Esophagus (tissue), 2 donors: ENCODE measurements around the gene CMTM5. TPM values are rescaled to one million over a fixed set of nuclear protein-coding genes. Genes with fewer than 3 reads are reported as not detected.

ENCODE experiments used
- H3K27ac ChIP-seq, 2 donors: one replicate each; pipeline ENCODE4 v1.5.1; 2013; ENCODE audit warnings: low read depth in 2 of 2, mild to moderate bottlenecking in 2 of 2, inconsistent platforms in 1 of 2, low read length in 1 of 2, moderate library complexity in 1 of 2
- H3K27me3 ChIP-seq, 2 donors: one replicate each; pipeline ENCODE4 v1.6.1; 2013; ENCODE audit warnings: low read length in 2 of 2, control low read depth in 1 of 2, mild to moderate bottlenecking in 1 of 2; ENCODE audit not compliant: insufficient read depth in 2 of 2, control insufficient read depth in 1 of 2
- H3K36me3 ChIP-seq, 2 donors: one replicate each; pipeline ENCODE4 v1.6.1; 2013; ENCODE audit warnings: low read length in 1 of 2; ENCODE audit not compliant: control insufficient read depth in 2 of 2, insufficient read depth in 2 of 2
- H3K4me1 ChIP-seq, 2 donors: one replicate each; pipeline ENCODE4 v1.6.1; 2013; ENCODE audit warnings: low read length in 1 of 2; ENCODE audit not compliant: control insufficient read depth in 2 of 2, insufficient read depth in 2 of 2
- H3K4me3 ChIP-seq, 2 donors: one replicate each; pipeline ENCODE4 v1.5.1; 2013; ENCODE audit warnings: low read length in 2 of 2, mild to moderate bottlenecking in 2 of 2, low read depth in 1 of 2, moderate library complexity in 1 of 2
- H3K9me3 ChIP-seq, 2 donors: one replicate each; pipeline ENCODE4 v1.6.1; 2013; ENCODE audit warnings: mild to moderate bottlenecking in 2 of 2, low read depth in 1 of 2, low read length in 1 of 2, moderate library complexity in 1 of 2; ENCODE audit not compliant: control insufficient read depth in 2 of 2, insufficient read depth in 1 of 2
- WGBS, 2 donors: extraction: QIAGEN DNeasy Blood & Tissue Kit; methylation state at CpG; one replicate each; pipeline ENCODE4 v1.1.7; 2013; 5-methylcytosine and 5-hydroxymethylcytosine counted together
- polyA plus RNA-seq, 2 donors: library from polyadenylated mRNA; stranded (reverse); fragments of 200-250 nt; gene quantifications; one replicate each; pipeline ENCODE4 v1.2.3, GENCODE V29; 2013
- donor health status: healthy with polysubstance abuse.
- donor health status: Bipolar disorder and iron deficiency.

The CMTM5 gene
- polyA plus RNA-seq: under 1 TPM in 1 of 2 donors, not detected in 1; 0.21 TPM

DNA sequence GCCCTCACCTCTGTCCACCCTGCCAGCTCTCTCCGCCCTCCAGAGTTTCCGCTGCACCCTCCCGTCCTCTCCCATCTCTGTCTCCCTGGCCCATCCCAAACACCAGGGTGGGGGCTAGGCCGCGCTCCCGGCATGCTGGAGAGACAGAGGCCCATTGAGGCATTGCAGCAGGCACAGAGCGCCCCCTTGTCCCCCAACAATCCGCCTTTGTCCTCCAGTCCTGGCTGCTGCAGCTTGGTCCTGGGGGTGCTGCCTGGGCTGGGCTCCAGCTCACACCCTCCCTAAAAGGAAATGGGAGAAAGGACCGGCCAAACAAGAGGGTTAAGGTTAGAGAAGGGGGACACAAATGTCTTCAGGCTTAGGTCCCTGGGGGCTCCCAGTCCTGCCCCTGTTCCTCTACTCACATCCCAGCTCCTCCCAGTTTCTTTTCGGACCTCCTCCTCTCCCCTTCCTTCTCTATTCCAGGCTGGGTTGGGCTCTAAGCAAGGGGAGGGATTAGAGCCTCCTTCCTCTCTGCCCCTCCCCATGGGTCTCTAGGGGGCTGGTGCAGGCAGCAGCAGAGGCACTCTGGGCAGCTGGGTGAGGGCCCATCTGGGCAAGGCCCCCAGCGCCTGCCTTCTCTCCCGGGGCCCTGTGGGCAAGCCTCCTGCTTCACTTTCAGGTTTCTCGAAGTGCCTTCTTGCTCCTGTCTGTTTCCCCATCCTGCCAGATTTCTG lies at the start of gene CMTM5:
CMTM5 (plus strand) TSS at position 565 of the 716 bp plus-strand sequence. CDS start 206 bp downstream, outside the sequence.
- no peaks in the 10 kb centered on the region for H3K27me3 ChIP-seq
- H3K36me3 ChIP-seq: no peaks in the 10 kb centered on the region
- H3K9me3 ChIP-seq: no peaks in the 10 kb centered on the region
- H3K27ac ChIP-seq: no peak within 1 kb of the TSS
- peaks cover 0 to 4% of the 10 kb centered on the region in 2 donors for H3K4me1 ChIP-seq
- 57 to 63% methylated on average over 13 of the region's 13 CpGs for WGBS, 2 donors
- no peak within 1 kb of the TSS for H3K4me3 ChIP-seq

GRCh38 chr14:23327947-23328744 lies 48.7 kb upstream of the CMTM5 start:
- Histone ChIP-seq H3K27ac (no peak overlapping the region), H3K9me3 (no peaks in the 10 kb centered on the region), H3K36me3 (peaks cover 4 to 15% of the 10 kb centered on the region in 2 donors), H3K27me3 (no peaks in the 10 kb centered on the region), H3K4me1 (no peaks in the 10 kb centered on the region), H3K4me3 (no peak overlapping the region)
- WGBS, 2 donors: 43% methylated on average over 4 of the region's 4 CpGs

DNA sequence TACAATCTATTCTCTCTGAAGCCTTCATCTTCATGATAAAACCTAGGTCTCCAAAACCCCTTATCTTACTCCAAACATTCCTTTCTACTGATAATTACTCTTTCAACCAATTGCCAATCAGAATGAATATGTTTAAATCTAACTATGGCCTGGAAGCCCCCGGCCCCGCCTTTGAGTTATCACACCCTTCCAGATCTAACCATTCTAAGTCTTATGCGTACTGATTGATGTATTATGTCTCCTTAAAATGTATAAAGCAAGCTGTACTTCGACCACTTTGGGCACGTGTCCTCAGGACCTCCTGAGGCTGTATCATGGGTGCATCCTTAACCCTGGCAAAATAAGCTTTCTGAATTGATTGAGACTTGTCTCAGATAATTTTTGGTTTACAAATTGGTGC lies 41.2 kb upstream of the CMTM5 start:
- no peaks in the 10 kb centered on the region for H3K36me3 ChIP-seq

DNA sequence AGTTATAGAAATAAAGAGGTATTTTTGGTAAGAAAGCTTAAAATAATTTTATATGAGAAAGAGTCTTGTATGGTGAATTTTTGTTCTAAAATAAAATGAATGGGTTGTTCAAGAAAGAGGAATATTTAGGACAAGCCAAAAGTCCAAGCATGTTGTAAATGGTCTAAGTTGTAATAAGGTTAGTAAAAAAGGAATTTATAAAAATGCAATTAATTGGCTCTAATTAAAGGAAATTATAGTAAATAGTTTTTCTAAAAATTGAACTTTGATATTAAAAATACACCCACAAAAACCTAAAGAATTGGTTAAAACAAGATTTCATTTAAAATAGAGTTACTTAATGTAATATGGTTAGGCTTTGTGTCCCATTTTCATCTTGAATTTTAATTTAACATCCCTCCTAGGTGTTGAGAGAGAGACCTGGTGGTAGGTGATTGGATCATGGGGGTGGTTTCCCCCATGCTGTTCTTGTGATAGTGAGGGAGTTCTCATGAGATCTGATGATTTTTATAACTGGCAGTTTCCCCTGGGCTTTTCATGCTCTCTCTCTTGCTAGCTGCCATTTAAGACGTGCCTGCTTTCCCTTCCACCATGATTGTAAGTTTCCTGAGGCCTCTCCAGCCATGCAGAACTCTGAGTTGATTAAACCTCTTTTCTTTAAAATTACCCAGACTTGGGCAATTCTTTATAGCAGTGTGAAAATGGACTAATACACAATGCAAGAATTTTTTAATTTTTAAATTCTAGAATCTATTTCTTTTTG lies 37.2 kb upstream of the CMTM5 start:
- Histone ChIP-seq H3K4me1 (no peaks in the 10 kb centered on the region), H3K27me3 (no peaks in the 10 kb centered on the region), H3K36me3 (no peaks in the 10 kb centered on the region), H3K4me3 (no peak overlapping the region), H3K9me3 (no peaks in the 10 kb centered on the region), H3K27ac (no peak overlapping the region)
- WGBS, 2 donors: 73 to 84% methylated on average over 1 of the region's 1 CpG

More for the DNA sequence above, 41.2 kb upstream of the CMTM5 start:
- H3K27me3 ChIP-seq: no peaks in the 10 kb centered on the region
- no peak overlapping the region for H3K4me3 ChIP-seq
- H3K27ac ChIP-seq: no peak overlapping the region
- H3K9me3 ChIP-seq: no peaks in the 10 kb centered on the region
- WGBS, 2 donors: 83 to 89% methylated on average over 5 of the region's 5 CpGs
- H3K4me1 ChIP-seq: no peaks in the 10 kb centered on the region

DNA sequence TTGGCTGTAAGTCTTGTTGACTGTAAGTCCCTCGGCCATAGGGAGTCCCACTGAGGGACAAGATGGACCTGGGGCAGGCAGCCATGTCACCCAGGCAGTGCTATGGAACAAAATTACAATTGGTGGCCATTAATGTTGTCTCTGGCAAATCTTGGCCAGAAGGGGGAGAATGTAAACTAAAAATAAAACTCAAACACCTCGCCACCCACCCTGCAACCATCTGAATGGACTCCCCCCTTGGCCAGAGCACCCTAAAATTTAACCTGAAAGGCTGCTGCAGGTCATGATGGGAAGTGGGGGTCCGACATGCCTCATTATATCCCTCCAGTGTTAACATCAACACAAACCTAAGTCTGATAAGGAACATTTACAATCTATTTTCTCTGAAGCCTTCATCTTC lies 32.4 kb upstream of the CMTM5 start:
- no peaks in the 10 kb centered on the region for H3K4me1 ChIP-seq
- H3K36me3 ChIP-seq: no peaks in the 10 kb centered on the region
- no peaks in the 10 kb centered on the region for H3K9me3 ChIP-seq
- H3K27ac ChIP-seq: no peak overlapping the region
- 46 to 47% methylated on average over 3 of the region's 3 CpGs for WGBS, 2 donors
- H3K27me3 ChIP-seq: no peaks in the 10 kb centered on the region
- no peak overlapping the region for H3K4me3 ChIP-seq

- no peaks in the 10 kb centered on the region for H3K36me3 ChIP-seq
- no peaks in the 10 kb centered on the region for H3K4me1 ChIP-seq
- no peaks in the 10 kb centered on the region for H3K27me3 ChIP-seq
- H3K9me3 ChIP-seq: no peaks in the 10 kb centered on the region
- 80 to 81% methylated on average over 13 of the region's 13 CpGs for WGBS, 2 donors
- no peak overlapping the region for H3K27ac ChIP-seq
- H3K4me3 ChIP-seq: no peak overlapping the region
Measured at GRCh38 chr14:23345987-23346692, 30.7 kb upstream of the CMTM5 start.

GRCh38 chr14:23346693-23347405 lies 30.0 kb upstream of the CMTM5 start:
- no peak overlapping the region for H3K4me3 ChIP-seq
- H3K4me1 ChIP-seq: peaks cover 3 to 4% of the 10 kb centered on the region in 2 donors
- no peaks in the 10 kb centered on the region for H3K36me3 ChIP-seq
- no peaks in the 10 kb centered on the region for H3K9me3 ChIP-seq
- WGBS, 2 donors: 85 to 86% methylated on average over 27 of the region's 27 CpGs
- H3K27ac ChIP-seq: no peak overlapping the region
- no peaks in the 10 kb centered on the region for H3K27me3 ChIP-seq

GRCh38 chr14:23347406-23348296 lies 29.2 kb upstream of the CMTM5 start:
- Histone ChIP-seq H3K27me3 (no peaks in the 10 kb centered on the region), H3K9me3 (no peaks in the 10 kb centered on the region), H3K36me3 (no peaks in the 10 kb centered on the region), H3K4me1 (peaks cover 7 to 11% of the 10 kb centered on the region in 2 donors), H3K27ac (no peak overlapping the region), H3K4me3 (no peak overlapping the region)
- 94% methylated on average over 18 to 19 of the region's 19 CpGs for WGBS, 2 donors
